ENCODE measurements around the gene BCAP31.
A peak's percentile ranks its signal among the peaks of the same experiment; 100 is the strongest.

Gene BCAP31

GRCh38 chrX:153725039-153725831 is 1.0 kb upstream of the BCAP31 start:
- H3K27me3 ChIP-seq (ENCODE audit: insufficient read depth, poor library complexity, severe bottlenecking): no peaks in the 10 kb centered on the region
- TF ChIP-seq GABPA (IDR thresholded peaks at IDR 0.05; ENCODE audit: low read depth): no peak
- TF ChIP-seq CTCF (IDR thresholded peaks at IDR 0.05; ENCODE audit: insufficient read depth, low read length): no peak
- TF ChIP-seq REST (IDR thresholded peaks at IDR 0.05; ENCODE audit: insufficient replicate concordance, low read depth): no peak
- no peak for TF ChIP-seq SPI1 (IDR thresholded peaks at IDR 0.05; ENCODE audit: borderline replicate concordance, low read depth)
- TF ChIP-seq POLR2AphosphoS5 (IDR thresholded peaks at IDR 0.05; ENCODE audit: low read depth): no peak; the same call in 1 of the 2 replicates
- peak overlapping the region; percentile 93 for H3K27ac ChIP-seq (replicated peaks)
- H3K4me3 ChIP-seq (replicated peaks; ENCODE audit: insufficient read depth, low read length): peak overlapping the region; percentile 53
- peak; percentile 19 to 32 for DNase-seq (ENCODE audit: low read depth in 1 of 2, low spot score in 1 of 2)

GRCh38 chrX:153723351-153724251 is 586 bp downstream of the BCAP31 start:
- no peaks in the 10 kb centered on the region for H3K27me3 ChIP-seq (ENCODE audit: insufficient read depth, poor library complexity, severe bottlenecking)
- peak; percentile 29 to 33 for DNase-seq (ENCODE audit: low read depth in 1 of 2, low spot score in 1 of 2)
- no peak for TF ChIP-seq GABPA (IDR thresholded peaks at IDR 0.05; ENCODE audit: low read depth)
- TF ChIP-seq SPI1 (IDR thresholded peaks at IDR 0.05; ENCODE audit: borderline replicate concordance, low read depth): no peak
- TF ChIP-seq POLR2AphosphoS5 (IDR thresholded peaks at IDR 0.05; ENCODE audit: low read depth): no peak
- peak overlapping the region; percentile 83 for H3K27ac ChIP-seq (replicated peaks)
- peak overlapping the region; percentile 64 for H3K4me3 ChIP-seq (replicated peaks; ENCODE audit: insufficient read depth, low read length)

- peak overlapping the region; percentile 83 for H3K27ac ChIP-seq (replicated peaks)
- no peaks in the 10 kb centered on the region for H3K27me3 ChIP-seq (ENCODE audit: insufficient read depth, poor library complexity, severe bottlenecking)
- peak overlapping the region; percentile 64 for H3K4me3 ChIP-seq (replicated peaks; ENCODE audit: insufficient read depth, low read length)
- TF ChIP-seq SPI1 (IDR thresholded peaks at IDR 0.05; ENCODE audit: borderline replicate concordance, low read depth) (0 out of 2 replicates have a peak, but pooled peaks have one; percentile 2), GABPA (IDR thresholded peaks at IDR 0.05; ENCODE audit: low read depth) (no peak)
- peak; percentile 23 to 41 for DNase-seq (ENCODE audit: low read depth in 1 of 2, low spot score in 1 of 2)
Observed at GRCh38 chrX:153722704-153723350, 1.4 kb downstream of the BCAP31 start.

- TF ChIP-seq GABPA (IDR thresholded peaks at IDR 0.05; ENCODE audit: low read depth) (no peak), CTCF (IDR thresholded peaks at IDR 0.05; ENCODE audit: insufficient read depth, low read length) (no peak), SPI1 (IDR thresholded peaks at IDR 0.05; ENCODE audit: borderline replicate concordance, low read depth) (no peak), POLR2AphosphoS5 (IDR thresholded peaks at IDR 0.05; ENCODE audit: low read depth) (no peak), REST (IDR thresholded peaks at IDR 0.05; ENCODE audit: insufficient replicate concordance, low read depth) (no peak)
- no peak for DNase-seq (ENCODE audit: low read depth in 1 of 2, low spot score in 1 of 2)
- Histone ChIP-seq H3K4me3 (replicated peaks; ENCODE audit: insufficient read depth, low read length) (no peak overlapping the region), H3K27me3 (ENCODE audit: insufficient read depth, poor library complexity, severe bottlenecking) (no peaks in the 10 kb centered on the region), H3K27ac (replicated peaks) (no peak overlapping the region)
Observed at GRCh38 chrX:153719701-153720100, 4.5 kb downstream of the BCAP31 start.

Measured in HL-60 (cell line).